Right lobe of liver (tissue), 4 donors: ENCODE data around the gene INPP4A.

Experiments used
- POLR2A ChIP-seq: fragments of 450-650 bp; IDR thresholded peaks from one replicate; pipeline ENCODE4 v1.6.1; 2017; ENCODE audit warnings: antibody characterized with exemption, mild to moderate bottlenecking
- TF ChIP-seq, protein P1 (sequence below), 4 donors: fragments of 200-600 bp in 3 of 4; fragments of 450-650 bp in 1 of 4; IDR thresholded peaks; one replicate each; pipeline versions ENCODE4 v1.5.1 to v1.8.0; 2016 to 2022; ENCODE audit warnings: antibody characterized with exemption in 4 of 4, mild to moderate bottlenecking in 2 of 4
- donor health status: DM: no; HTN: no; CAD: no.
- donor health status: DM: no; HTN: no; CAD: no.
- donor health status: DM: no; HTN: yes; CAD: no.

DNA sequence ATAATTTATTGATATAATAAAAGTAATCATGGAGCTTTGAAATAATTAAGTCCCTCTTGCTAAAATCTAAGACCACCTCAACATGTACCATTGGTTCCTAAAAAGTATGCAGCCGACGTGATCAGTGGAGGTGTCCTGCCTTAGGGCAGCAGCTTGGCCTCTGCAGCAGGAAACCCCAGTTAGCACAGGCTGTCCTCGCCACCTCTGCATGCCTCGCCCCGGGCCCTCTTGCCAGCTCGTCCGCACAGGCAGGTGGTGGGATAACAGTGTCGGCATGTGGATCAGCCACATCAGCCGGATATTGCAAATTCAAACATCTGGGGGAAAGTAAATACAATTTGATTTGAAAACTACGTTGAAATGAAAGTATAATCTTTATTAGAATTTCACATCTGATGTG is 140.7 kb downstream of the INPP4A start:
- TF ChIP-seq, protein P1, sequence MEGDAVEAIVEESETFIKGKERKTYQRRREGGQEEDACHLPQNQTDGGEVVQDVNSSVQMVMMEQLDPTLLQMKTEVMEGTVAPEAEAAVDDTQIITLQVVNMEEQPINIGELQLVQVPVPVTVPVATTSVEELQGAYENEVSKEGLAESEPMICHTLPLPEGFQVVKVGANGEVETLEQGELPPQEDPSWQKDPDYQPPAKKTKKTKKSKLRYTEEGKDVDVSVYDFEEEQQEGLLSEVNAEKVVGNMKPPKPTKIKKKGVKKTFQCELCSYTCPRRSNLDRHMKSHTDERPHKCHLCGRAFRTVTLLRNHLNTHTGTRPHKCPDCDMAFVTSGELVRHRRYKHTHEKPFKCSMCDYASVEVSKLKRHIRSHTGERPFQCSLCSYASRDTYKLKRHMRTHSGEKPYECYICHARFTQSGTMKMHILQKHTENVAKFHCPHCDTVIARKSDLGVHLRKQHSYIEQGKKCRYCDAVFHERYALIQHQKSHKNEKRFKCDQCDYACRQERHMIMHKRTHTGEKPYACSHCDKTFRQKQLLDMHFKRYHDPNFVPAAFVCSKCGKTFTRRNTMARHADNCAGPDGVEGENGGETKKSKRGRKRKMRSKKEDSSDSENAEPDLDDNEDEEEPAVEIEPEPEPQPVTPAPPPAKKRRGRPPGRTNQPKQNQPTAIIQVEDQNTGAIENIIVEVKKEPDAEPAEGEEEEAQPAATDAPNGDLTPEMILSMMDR (IDR thresholded peaks at IDR 0.05): no peak
- TF ChIP-seq POLR2A: no peak
